ENCODE measurements around the gene EEF1E1. TPM values are rescaled to one million over a fixed set of nuclear protein-coding genes. Genes with fewer than 3 reads are reported as not detected.
A peak's percentile ranks its signal among the peaks of the same experiment; 100 is the strongest.

Gene EEF1E1
- total RNA-seq, 1 donor from 2014 or later: 44.5 TPM

DNA sequence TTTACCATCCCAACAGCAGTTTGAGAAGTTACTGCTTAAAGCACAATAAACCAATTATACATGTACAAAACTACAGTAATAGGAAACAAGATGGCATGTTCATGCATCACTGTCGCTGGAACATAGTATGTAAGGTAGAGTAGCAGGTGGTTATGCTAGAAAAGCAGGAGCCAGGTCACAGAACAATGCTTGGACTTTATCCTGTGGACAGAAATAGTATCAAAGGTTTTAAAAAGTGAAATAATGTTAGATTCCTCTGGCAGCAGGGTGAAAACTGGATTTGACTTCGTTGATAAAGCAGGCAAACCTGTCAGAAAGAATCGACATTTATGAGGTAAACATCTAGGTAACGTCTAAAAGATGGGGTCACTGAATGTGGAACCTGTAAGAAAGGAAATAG is 40.6 kb downstream of the EEF1E1 start:
- no peak overlapping the region for H3K9ac ChIP-seq (ENCODE audit: low read length)
- FAIRE-seq (no peak), DNase-seq (ENCODE audit: low read depth) (no peak)
- Mint-ChIP-seq H3K4me3 (ENCODE audit: unreplicated experiment) (no peak overlapping the region), H3K9me3 (ENCODE audit: unreplicated experiment) (no peaks in the 10 kb centered on the region), H3K4me1 (ENCODE audit: low read depth, unreplicated experiment) (peaks cover 2% of the 10 kb centered on the region), H3K27ac (ENCODE audit: unreplicated experiment) (no peak overlapping the region), H3K27me3 (ENCODE audit: low read depth, unreplicated experiment) (no peaks in the 10 kb centered on the region), H3K36me3 (ENCODE audit: low read depth, unreplicated experiment) (no peaks in the 10 kb centered on the region)
- no peak for TF ChIP-seq EZH2 (IDR thresholded peaks at IDR 0.05; ENCODE audit: insufficient read depth, low read length)
- TF ChIP-seq, protein P1, sequence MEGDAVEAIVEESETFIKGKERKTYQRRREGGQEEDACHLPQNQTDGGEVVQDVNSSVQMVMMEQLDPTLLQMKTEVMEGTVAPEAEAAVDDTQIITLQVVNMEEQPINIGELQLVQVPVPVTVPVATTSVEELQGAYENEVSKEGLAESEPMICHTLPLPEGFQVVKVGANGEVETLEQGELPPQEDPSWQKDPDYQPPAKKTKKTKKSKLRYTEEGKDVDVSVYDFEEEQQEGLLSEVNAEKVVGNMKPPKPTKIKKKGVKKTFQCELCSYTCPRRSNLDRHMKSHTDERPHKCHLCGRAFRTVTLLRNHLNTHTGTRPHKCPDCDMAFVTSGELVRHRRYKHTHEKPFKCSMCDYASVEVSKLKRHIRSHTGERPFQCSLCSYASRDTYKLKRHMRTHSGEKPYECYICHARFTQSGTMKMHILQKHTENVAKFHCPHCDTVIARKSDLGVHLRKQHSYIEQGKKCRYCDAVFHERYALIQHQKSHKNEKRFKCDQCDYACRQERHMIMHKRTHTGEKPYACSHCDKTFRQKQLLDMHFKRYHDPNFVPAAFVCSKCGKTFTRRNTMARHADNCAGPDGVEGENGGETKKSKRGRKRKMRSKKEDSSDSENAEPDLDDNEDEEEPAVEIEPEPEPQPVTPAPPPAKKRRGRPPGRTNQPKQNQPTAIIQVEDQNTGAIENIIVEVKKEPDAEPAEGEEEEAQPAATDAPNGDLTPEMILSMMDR (IDR thresholded peaks at IDR 0.05; ENCODE audit: insufficient read depth, low read depth, low read length): no peak
- H3K4me1 ChIP-seq (ENCODE audit: insufficient read depth, low read length): peaks cover 6% of the 10 kb centered on the region
- H3K27me3 ChIP-seq (ENCODE audit: insufficient read depth, low read length): no peaks in the 10 kb centered on the region
- H2AFZ ChIP-seq (ENCODE audit: low read depth, low read length): no peak overlapping the region
- no peak overlapping the region for H3K4me2 ChIP-seq (ENCODE audit: low read length)
- no peak overlapping the region for H3K4me3 ChIP-seq (ENCODE audit: insufficient read depth, low read depth, low read length)
- peaks cover 4% of the 10 kb centered on the region for H3K36me3 ChIP-seq (ENCODE audit: insufficient read depth, low read length)
- H3K79me2 ChIP-seq (ENCODE audit: insufficient read depth, low read length): peaks cover 7% of the 10 kb centered on the region
- H4K20me1 ChIP-seq (ENCODE audit: insufficient read depth, low read length): no peaks in the 10 kb centered on the region
- no peak overlapping the region for H3K27ac ChIP-seq (ENCODE audit: low read depth, low read length)
- no peaks in the 10 kb centered on the region for H3K9me3 ChIP-seq (ENCODE audit: insufficient read depth, low read depth, low read length)

DNA sequence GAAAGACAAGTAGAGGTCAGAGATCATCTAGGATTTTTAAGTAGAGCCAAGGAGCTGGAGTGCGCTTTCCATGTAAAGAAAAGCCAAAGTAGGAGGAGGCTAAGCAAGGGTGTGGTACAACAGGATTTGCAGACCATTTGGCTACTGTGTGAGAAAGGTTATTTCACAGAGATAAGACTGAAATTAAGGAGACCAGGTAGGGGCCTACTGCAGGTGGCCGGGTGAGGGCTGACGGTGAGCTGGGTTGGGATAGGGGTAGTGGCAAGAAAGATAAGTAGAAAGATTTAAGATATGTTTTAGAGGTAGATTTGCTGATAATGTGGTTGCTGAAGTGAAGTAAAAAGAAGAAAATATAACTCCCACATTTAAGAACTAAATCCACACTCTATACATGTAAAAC is 42.0 kb downstream of the EEF1E1 start:
- no peaks in the 10 kb centered on the region for H3K36me3 Mint-ChIP-seq (ENCODE audit: low read depth, unreplicated experiment)
- no peak overlapping the region for H2AFZ ChIP-seq (ENCODE audit: low read depth, low read length)
- H3K9me3 Mint-ChIP-seq (ENCODE audit: unreplicated experiment): no peaks in the 10 kb centered on the region
- H3K79me2 ChIP-seq (ENCODE audit: insufficient read depth, low read length): peaks cover 7% of the 10 kb centered on the region
- H3K9ac ChIP-seq (ENCODE audit: low read length): no peak overlapping the region
- H3K27me3 ChIP-seq (ENCODE audit: insufficient read depth, low read length): no peaks in the 10 kb centered on the region
- H3K4me3 ChIP-seq (ENCODE audit: insufficient read depth, low read depth, low read length): no peak overlapping the region
- no peak for TF ChIP-seq EZH2 (IDR thresholded peaks at IDR 0.05; ENCODE audit: insufficient read depth, low read length)
- TF ChIP-seq, protein P1 (IDR thresholded peaks at IDR 0.05; ENCODE audit: insufficient read depth, low read depth, low read length): no peak
- DNase-seq (ENCODE audit: low read depth) (no peak), FAIRE-seq (no peak)
- no peaks in the 10 kb centered on the region for H3K9me3 ChIP-seq (ENCODE audit: insufficient read depth, low read depth, low read length)
- no peak overlapping the region for H3K4me2 ChIP-seq (ENCODE audit: low read length)
- H4K20me1 ChIP-seq (ENCODE audit: insufficient read depth, low read length): no peaks in the 10 kb centered on the region
- H3K27me3 Mint-ChIP-seq (ENCODE audit: low read depth, unreplicated experiment): no peaks in the 10 kb centered on the region
- no peak overlapping the region for H3K4me3 Mint-ChIP-seq (ENCODE audit: unreplicated experiment)
- no peak overlapping the region for H3K27ac ChIP-seq (ENCODE audit: low read depth, low read length)
- peaks cover 6% of the 10 kb centered on the region for H3K4me1 ChIP-seq (ENCODE audit: insufficient read depth, low read length)
- peaks cover 4% of the 10 kb centered on the region for H3K36me3 ChIP-seq (ENCODE audit: insufficient read depth, low read length)
- H3K27ac Mint-ChIP-seq (ENCODE audit: unreplicated experiment): no peak overlapping the region
- H3K4me1 Mint-ChIP-seq (ENCODE audit: low read depth, unreplicated experiment): peaks cover 2% of the 10 kb centered on the region

DNA sequence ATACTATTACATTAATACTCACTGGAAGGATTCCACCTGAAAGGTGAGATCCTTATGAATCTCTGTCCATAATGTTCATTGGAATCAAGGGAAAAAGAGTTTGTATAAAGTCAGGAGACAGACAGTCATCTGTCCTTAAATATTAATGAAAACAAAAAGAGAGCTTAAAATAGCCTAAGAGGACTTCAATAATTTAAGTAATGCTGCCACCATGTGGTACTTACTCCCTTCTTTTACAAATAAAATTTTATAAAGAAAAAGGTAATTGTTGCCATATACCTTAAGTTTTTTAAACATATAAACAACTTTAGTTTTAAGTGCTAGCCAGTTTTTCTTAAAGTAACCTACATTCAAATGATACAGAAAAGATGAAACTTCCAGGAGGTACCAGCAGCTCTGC is 43.2 kb downstream of the EEF1E1 start:
- Histone ChIP-seq H3K36me3 (ENCODE audit: insufficient read depth, low read length) (peaks cover 4% of the 10 kb centered on the region), H3K9ac (ENCODE audit: low read length) (no peak overlapping the region), H3K27ac (ENCODE audit: low read depth, low read length) (no peak overlapping the region), H2AFZ (ENCODE audit: low read depth, low read length) (no peak overlapping the region), H3K27me3 (ENCODE audit: insufficient read depth, low read length) (no peaks in the 10 kb centered on the region), H3K9me3 (ENCODE audit: insufficient read depth, low read depth, low read length) (no peaks in the 10 kb centered on the region), H4K20me1 (ENCODE audit: insufficient read depth, low read length) (no peaks in the 10 kb centered on the region), H3K79me2 (ENCODE audit: insufficient read depth, low read length) (peaks cover 7% of the 10 kb centered on the region), H3K4me2 (ENCODE audit: low read length) (no peak overlapping the region), H3K4me3 (ENCODE audit: insufficient read depth, low read depth, low read length) (no peak overlapping the region), H3K4me1 (ENCODE audit: insufficient read depth, low read length) (no peaks in the 10 kb centered on the region)
- H3K4me1 Mint-ChIP-seq (ENCODE audit: low read depth, unreplicated experiment): peaks cover 2% of the 10 kb centered on the region
- no peaks in the 10 kb centered on the region for H3K9me3 Mint-ChIP-seq (ENCODE audit: unreplicated experiment)
- FAIRE-seq (no peak), DNase-seq (ENCODE audit: low read depth) (peak; percentile 22)
- H3K27me3 Mint-ChIP-seq (ENCODE audit: low read depth, unreplicated experiment): no peaks in the 10 kb centered on the region
- no peak overlapping the region for H3K27ac Mint-ChIP-seq (ENCODE audit: unreplicated experiment)
- H3K36me3 Mint-ChIP-seq (ENCODE audit: low read depth, unreplicated experiment): no peaks in the 10 kb centered on the region
- no peak overlapping the region for H3K4me3 Mint-ChIP-seq (ENCODE audit: unreplicated experiment)
- TF ChIP-seq EZH2 (IDR thresholded peaks at IDR 0.05; ENCODE audit: insufficient read depth, low read length): no peak
- TF ChIP-seq, protein P1 (IDR thresholded peaks at IDR 0.05; ENCODE audit: insufficient read depth, low read depth, low read length): peak; percentile 39
